KOPT-K1 (cell line): Measurements from ENCODE around the gene ABCG8.
"Not testable (repeated sequence)": the region's sequence is repeated elsewhere in the genome, so short reads cannot be mapped to it uniquely, and the experiment has no call there.

Experiments used
- H3K27ac ChIP-seq: fragments of 200-600 bp; sonication (generic); 2 replicates; pipeline ENCODE4 v1.5.1; 2016; ENCODE audit warnings: antibody characterized with exemption, mild to moderate bottlenecking, low read depth, low read length; ENCODE audit not compliant: poor library complexity, severe bottlenecking
- H3K36me3 ChIP-seq: fragments of 200-600 bp; sonication (generic); 2 replicates; pipeline ENCODE4 v1.5.1; 2017; ENCODE audit warnings: antibody characterized with exemption, mild to moderate bottlenecking, low read length, moderate library complexity; ENCODE audit not compliant: insufficient read depth
- H3K9me3 ChIP-seq: fragments of 200-600 bp; sonication (generic); 2 replicates; pipeline ENCODE4 v1.5.1; 2017; ENCODE audit warnings: antibody characterized with exemption, low read length, mild to moderate bottlenecking; ENCODE audit not compliant: insufficient read depth, poor library complexity, severe bottlenecking

Gene ABCG8

GRCh38 chr2:43905871-43906270 lies 67.1 kb downstream of the ABCG8 start:
- peaks cover 96% of the 10 kb centered on the region for H3K36me3 ChIP-seq
- H3K27ac ChIP-seq = no peak overlapping the region
- H3K9me3 ChIP-seq = no peaks in the 10 kb centered on the region

GRCh38 chr2:43906448-43907109 lies 67.8 kb downstream of the ABCG8 start:
- Histone ChIP-seq H3K36me3 (peaks cover 96% of the 10 kb centered on the region), H3K9me3 (no peaks in the 10 kb centered on the region), H3K27ac (no peak overlapping the region)

- H3K36me3 ChIP-seq = peaks cover 97% of the 10 kb centered on the region
Measured at GRCh38 chr2:43911136-43911790, 72.5 kb downstream of the ABCG8 start.

GRCh38 chr2:43924463-43924862 lies 85.7 kb downstream of the ABCG8 start:
- Histone ChIP-seq H3K27ac (no peak overlapping the region), H3K9me3 (no peaks in the 10 kb centered on the region), H3K36me3 (peaks cover 100% of the 10 kb centered on the region)

More at GRCh38 chr2:43911136-43911790, 72.5 kb downstream of the ABCG8 start:
- not testable (repeated sequence) for H3K9me3 ChIP-seq, H3K27ac ChIP-seq

- Histone ChIP-seq H3K36me3 (peaks cover 100% of the 10 kb centered on the region), H3K27ac (no peak overlapping the region), H3K9me3 (no peaks in the 10 kb centered on the region)
Measured at GRCh38 chr2:43925431-43925830, 86.7 kb downstream of the ABCG8 start.

GRCh38 chr2:43927442-43927841 lies 88.7 kb downstream of the ABCG8 start:
- no peak overlapping the region for H3K27ac ChIP-seq
- peaks cover 100% of the 10 kb centered on the region for H3K36me3 ChIP-seq
- H3K9me3 ChIP-seq = no peaks in the 10 kb centered on the region

- H3K36me3 ChIP-seq = peaks cover 100% of the 10 kb centered on the region
- no peak overlapping the region for H3K27ac ChIP-seq
- H3K9me3 ChIP-seq = no peaks in the 10 kb centered on the region
Measured at GRCh38 chr2:43931293-43931692, 92.5 kb downstream of the ABCG8 start.
